ENCODE measurements around the gene ELOF1. TPM values are rescaled to one million over a fixed set of nuclear protein-coding genes. Genes with fewer than 3 reads are reported as not detected.

ELOF1 gene
- total RNA-seq, 2 experiments from 2014 or later = 31.8 to 33.2 TPM

GRCh38 chr19:11547929-11548700, 10.9 kb downstream of the ELOF1 start:
- no peaks in the 10 kb centered on the region for H3K4me1 Mint-ChIP-seq (ENCODE audit: low read depth)
- POLR2A ChIA-PET = no interaction called here
- no peak overlapping the region for H3K4me3 Mint-ChIP-seq
- no peaks in the 10 kb centered on the region for H3K4me1 ChIP-seq (ENCODE audit: insufficient read depth, low read length)
- peaks cover 5% of the 10 kb centered on the region for H3K27me3 Mint-ChIP-seq
- ATAC-seq (ENCODE audit: poor library complexity) (no peak), DNase-seq (no peak)
- intact Hi-C loops (cut with DNase I, micrococcal nuclease) = no loop called here
- no peaks in the 10 kb centered on the region for H3K27me3 ChIP-seq (ENCODE audit: control insufficient read depth in 1 of 2, insufficient read depth in 2 of 2, low read length in 2 of 2)
- no peak overlapping the region for H3K27ac ChIP-seq (ENCODE audit: low read depth in 1 of 2, low read length in 2 of 2)
- H3K36me3 ChIP-seq (ENCODE audit: insufficient read depth, low read length) = peaks cover 12% of the 10 kb centered on the region
- CTCF ChIA-PET = no interaction called here
- H3K4me3 ChIP-seq (ENCODE audit: low read length) = no peak overlapping the region
- H3K9me3 Mint-ChIP-seq = no peaks in the 10 kb centered on the region
- no peaks in the 10 kb centered on the region for H3K9me3 ChIP-seq (ENCODE audit: control insufficient read depth in 1 of 2, insufficient read depth in 1 of 2, low read length in 2 of 2)
- H3K36me3 Mint-ChIP-seq (ENCODE audit: low read depth) = no peaks in the 10 kb centered on the region
- no peak overlapping the region for H3K27ac Mint-ChIP-seq
- TF ChIP-seq CTCF (IDR thresholded peaks at IDR 0.05) = no peak

GRCh38 chr19:11541238-11541637, 17.8 kb downstream of the ELOF1 start:
- Histone ChIP-seq H3K9me3 (ENCODE audit: control insufficient read depth in 1 of 2, insufficient read depth in 1 of 2, low read length in 2 of 2) (peaks cover 0 to 6% of the 10 kb centered on the region in 2 experiments), H3K27ac (ENCODE audit: low read depth in 1 of 2, low read length in 2 of 2) (no peak overlapping the region), H3K4me3 (ENCODE audit: low read length) (no peak overlapping the region), H3K27me3 (ENCODE audit: control insufficient read depth in 1 of 2, insufficient read depth in 2 of 2, low read length in 2 of 2) (peaks cover 17 to 23% of the 10 kb centered on the region in 2 experiments), H3K4me1 (ENCODE audit: insufficient read depth, low read length) (peaks cover 13% of the 10 kb centered on the region), H3K36me3 (ENCODE audit: insufficient read depth, low read length) (no peaks in the 10 kb centered on the region)
- Mint-ChIP-seq H3K36me3 (ENCODE audit: low read depth) (no peaks in the 10 kb centered on the region), H3K27ac (no peak overlapping the region), H3K4me1 (ENCODE audit: low read depth) (no peaks in the 10 kb centered on the region), H3K9me3 (no peaks in the 10 kb centered on the region), H3K27me3 (peaks cover 28% of the 10 kb centered on the region), H3K4me3 (no peak overlapping the region)
- intact Hi-C loops (cut with DNase I, micrococcal nuclease) = no loop called here
- DNase-seq (no peak), ATAC-seq (ENCODE audit: poor library complexity) (no peak)
- ChIA-PET CTCF (no interaction called here), POLR2A (no interaction called here)
- TF ChIP-seq CTCF (IDR thresholded peaks at IDR 0.05) = no peak

- Mint-ChIP-seq H3K27ac (no peak overlapping the region), H3K4me1 (ENCODE audit: low read depth) (peaks cover 3% of the 10 kb centered on the region), H3K9me3 (no peaks in the 10 kb centered on the region), H3K27me3 (peaks cover 28% of the 10 kb centered on the region), H3K36me3 (ENCODE audit: low read depth) (no peaks in the 10 kb centered on the region), H3K4me3 (no peak overlapping the region)
- H3K27ac ChIP-seq (ENCODE audit: low read depth in 1 of 2, low read length in 2 of 2) = no peak overlapping the region
- peaks cover 17 to 23% of the 10 kb centered on the region in 2 experiments for H3K27me3 ChIP-seq (ENCODE audit: control insufficient read depth in 1 of 2, insufficient read depth in 2 of 2, low read length in 2 of 2)
- H3K9me3 ChIP-seq (ENCODE audit: control insufficient read depth in 1 of 2, insufficient read depth in 1 of 2, low read length in 2 of 2) = peaks cover 0 to 6% of the 10 kb centered on the region in 2 experiments
- H3K36me3 ChIP-seq (ENCODE audit: insufficient read depth, low read length) = no peaks in the 10 kb centered on the region
- DNase-seq = no peak
- no peak for TF ChIP-seq CTCF (IDR thresholded peaks at IDR 0.05)
- ChIA-PET POLR2A (no interaction called here), CTCF (no interaction called here)
- ATAC-seq (ENCODE audit: poor library complexity) = no peak
- H3K4me1 ChIP-seq (ENCODE audit: insufficient read depth, low read length) = peaks cover 19% of the 10 kb centered on the region
- intact Hi-C loops (cut with DNase I, micrococcal nuclease) = no loop called here
- H3K4me3 ChIP-seq (ENCODE audit: low read length) = no peak overlapping the region
Measured at GRCh38 chr19:11540645-11541044, 18.4 kb downstream of the ELOF1 start.

Data from CD4-positive, alpha-beta T cell (primary cell).